Glutamatergic neuron (in vitro differentiated cells): ENCODE data around the gene THEM4. TPM values are rescaled to one million over a fixed set of nuclear protein-coding genes. Genes with fewer than 3 reads are reported as not detected.

Experiments
- DNase-seq: peaks from one replicate; pipeline ENCODE4 v3.0.0; 2022
- H3K27ac Mint-ChIP-seq: one replicate; pipeline ENCODE4 v1.8.0; 2020; ENCODE audit warnings: mild to moderate bottlenecking, mixed read lengths, inconsistent platforms; ENCODE audit not compliant: unreplicated experiment
- H3K27me3 Mint-ChIP-seq: one replicate; pipeline ENCODE4 v1.8.0; 2020; ENCODE audit warnings: mild to moderate bottlenecking, moderate library complexity, mixed read lengths, inconsistent platforms; ENCODE audit not compliant: unreplicated experiment
- H3K36me3 Mint-ChIP-seq: one replicate; pipeline ENCODE4 v1.8.0; 2020; ENCODE audit warnings: mild to moderate bottlenecking, mixed read lengths, inconsistent platforms; ENCODE audit not compliant: unreplicated experiment
- H3K4me1 Mint-ChIP-seq: one replicate; pipeline ENCODE4 v1.8.0; 2020; ENCODE audit warnings: mild to moderate bottlenecking, low read depth, mixed read lengths, inconsistent platforms; ENCODE audit not compliant: unreplicated experiment
- H3K4me3 Mint-ChIP-seq: one replicate; pipeline ENCODE4 v1.8.0; 2020; ENCODE audit warnings: mild to moderate bottlenecking, mixed read lengths, inconsistent platforms; ENCODE audit not compliant: unreplicated experiment
- H3K9me3 Mint-ChIP-seq: one replicate; pipeline ENCODE4 v1.8.0; 2020; ENCODE audit warnings: mild to moderate bottlenecking, moderate library complexity, mixed read lengths, inconsistent platforms; ENCODE audit not compliant: unreplicated experiment
- CTCF ChIP-seq: fragments of 200-600 bp; sonication (generic); IDR thresholded peaks from one replicate; pipeline ENCODE4 v1.5.0; 2021; ENCODE audit not compliant: partially characterized antibody, unreplicated experiment
- total RNA-seq: library from RNA; stranded (reverse); fragmentation: NEBNext Ultra II Directional; extraction: Animal tissue kit (Norgen Biotek cat#: 25700); gene quantifications from one replicate; pipeline ENCODE4 v1.2.1, GENCODE V29; 2021; ENCODE audit not compliant: unreplicated experiment

The THEM4 gene
- total RNA-seq, 1 donor from 2014 or later = 15.5 TPM

- no peaks in the 10 kb centered on the region for H3K4me1 Mint-ChIP-seq
- H3K27ac Mint-ChIP-seq = no peak overlapping the region
- peaks cover 2% of the 10 kb centered on the region for H3K9me3 Mint-ChIP-seq
- no peak overlapping the region for H3K4me3 Mint-ChIP-seq
- no peaks in the 10 kb centered on the region for H3K36me3 Mint-ChIP-seq
- no peak for TF ChIP-seq CTCF
- no peaks in the 10 kb centered on the region for H3K27me3 Mint-ChIP-seq
- no peak for DNase-seq
These were observed 14.1 kb upstream of the THEM4 start for GRCh38 chr1:151923422-151923821.

GRCh38 chr1:151920149-151920548 lies 10.8 kb upstream of the THEM4 start:
- TF ChIP-seq CTCF = no peak
- Mint-ChIP-seq H3K4me3 (no peak overlapping the region), H3K36me3 (no peaks in the 10 kb centered on the region), H3K4me1 (no peaks in the 10 kb centered on the region), H3K27me3 (no peaks in the 10 kb centered on the region), H3K9me3 (peaks cover 2% of the 10 kb centered on the region), H3K27ac (no peak overlapping the region)
- DNase-seq = no peak

GRCh38 chr1:151918819-151919610 lies 9.7 kb upstream of the THEM4 start:
- H3K27ac Mint-ChIP-seq = no peak overlapping the region
- no peak for TF ChIP-seq CTCF
- H3K27me3 Mint-ChIP-seq = no peaks in the 10 kb centered on the region
- DNase-seq = no peak
- H3K36me3 Mint-ChIP-seq = no peaks in the 10 kb centered on the region
- H3K9me3 Mint-ChIP-seq = peaks cover 2% of the 10 kb centered on the region
- H3K4me1 Mint-ChIP-seq = no peaks in the 10 kb centered on the region
- H3K4me3 Mint-ChIP-seq = no peak overlapping the region

GRCh38 chr1:151918156-151918555 lies 8.8 kb upstream of the THEM4 start:
- Mint-ChIP-seq H3K4me3 (no peak overlapping the region), H3K9me3 (peaks cover 2% of the 10 kb centered on the region), H3K27ac (no peak overlapping the region), H3K4me1 (no peaks in the 10 kb centered on the region), H3K27me3 (no peaks in the 10 kb centered on the region), H3K36me3 (no peaks in the 10 kb centered on the region)
- TF ChIP-seq CTCF = no peak
- no peak for DNase-seq

GRCh38 chr1:151916726-151917370 lies 7.5 kb upstream of the THEM4 start:
- DNase-seq = no peak
- TF ChIP-seq CTCF = no peak
- Mint-ChIP-seq H3K27ac (no peak overlapping the region), H3K9me3 (peaks cover 2% of the 10 kb centered on the region), H3K4me3 (no peak overlapping the region), H3K36me3 (no peaks in the 10 kb centered on the region), H3K27me3 (no peaks in the 10 kb centered on the region), H3K4me1 (no peaks in the 10 kb centered on the region)
